K562 (cell line): ENCODE results near the gene DCTN2. TPM values are rescaled to one million over a fixed set of nuclear protein-coding genes. Genes with fewer than 3 reads are reported as not detected.
A peak's percentile ranks its signal among the peaks of the same experiment; 100 is the strongest.

ENCODE experiments used
- BRD4 ChIP-seq: fragments of 200-600 bp; sonication (generic); IDR thresholded peaks from 2 replicates; pipeline ENCODE4 v1.6.1; 2017; ENCODE audit warnings: inconsistent platforms
- CHCHD3 ChIP-seq: fragments of 250-450 bp; sonication (Bioruptor Pico); IDR thresholded peaks from 2 replicates; pipeline ENCODE4 v2.1.2; 2022; ENCODE audit warnings: mild to moderate bottlenecking
- HEY1 ChIP-seq: fragments of 250-450 bp; sonication (Bioruptor Pico); IDR thresholded peaks from 2 replicates; pipeline ENCODE4 v1.5.0; 2020; ENCODE audit warnings: mild to moderate bottlenecking, moderate library complexity, borderline replicate concordance
- HLTF ChIP-seq: fragments of 450-650 bp; IDR thresholded peaks from 2 replicates; pipeline ENCODE4 v1.6.1; 2016
- MED1 ChIP-seq: sonication (generic); formaldehyde crosslinking; IDR thresholded peaks from 2 replicates; pipeline ENCODE4 v1.8.1; 2023; ENCODE audit warnings: missing genetic modification reagents, borderline replicate concordance
- MNT ChIP-seq, 2 experiments: fragments of 450-650 bp; conservative IDR thresholded peaks; 2 replicates each; pipeline ENCODE4 v1.6.1; 2017; ENCODE audit warnings: mild to moderate bottlenecking in 2 of 2, moderate library complexity in 2 of 2
- MYC ChIP-seq, 2 experiments: fragments of 250-450 bp in 1 of 2; sonication (Bioruptor Pico) in 1 of 2; IDR thresholded peaks; 2 replicates each; pipeline versions ENCODE4 v1.5.1 to v1.6.1; 2012 to 2021; ENCODE audit warnings: low read depth in 2 of 2, borderline replicate concordance in 1 of 2, improper control_type of control experiment in 1 of 2, low read length in 1 of 2, mild to moderate bottlenecking in 1 of 2, moderate library complexity in 1 of 2
- RFX1 ChIP-seq: fragments of 450-650 bp; IDR thresholded peaks from 2 replicates; pipeline ENCODE4 v1.6.1; 2016; ENCODE audit warnings: mild to moderate bottlenecking, moderate library complexity
- RNF219 ChIP-seq: fragments of 250-450 bp; sonication (Bioruptor Pico); IDR thresholded peaks from 2 replicates; pipeline ENCODE4 v1.5.0; 2022; ENCODE audit warnings: mild to moderate bottlenecking
- SOX6 ChIP-seq: fragments of 450-650 bp; IDR thresholded peaks from 2 replicates; pipeline ENCODE4 v1.6.1; 2014; ENCODE audit warnings: mild to moderate bottlenecking
- TBL1XR1 ChIP-seq, 2 experiments: IDR thresholded peaks; 2 replicates each; pipeline ENCODE4 v1.6.1; 2012; ENCODE audit warnings: improper control_type of control experiment in 2 of 2, low read length in 2 of 2, mild to moderate bottlenecking in 1 of 2
- VEZF1 ChIP-seq: fragments of 200-800 bp; sonication (Bioruptor generic); IDR thresholded peaks from 2 replicates; pipeline ENCODE4 v1.6.1; 2017; ENCODE audit warnings: missing genetic modification characterization, missing compliant biosample characterization
- ZBTB17 ChIP-seq: fragments of 450-650 bp; formaldehyde crosslinking; IDR thresholded peaks from 2 replicates; pipeline ENCODE4 v1.4.0; 2020; ENCODE audit warnings: mild to moderate bottlenecking
- ZBTB26 ChIP-seq: fragments of 450-650 bp; formaldehyde crosslinking; IDR thresholded peaks from 2 replicates; pipeline ENCODE4 v1.4.0; 2022; ENCODE audit warnings: missing genetic modification characterization
- ZC3H4 ChIP-seq: sonication (generic); formaldehyde crosslinking; IDR thresholded peaks from 2 replicates; pipeline ENCODE4 v1.9.0; 2021; ENCODE audit warnings: missing genetic modification reagents, borderline replicate concordance
- polyA plus RNA-seq, 8 experiments: library from polyadenylated mRNA; depleted of rRNA in 4 of 8; stranded (reverse) in 5 of 8; unstranded in 3 of 8; fragments of >200 nt; fragmentation: Nextera tagmentation in 2 of 8; fragmentation: Illumina TruSeq in 1 of 8; extraction: Ambion mirVana in 2 of 8; extraction: Trizol in 1 of 8; gene quantifications; 2 replicates each; pipeline versions ENCODE4 v1.2.1 to v1.2.3, GENCODE V29; 2011 to 2014; ENCODE audit warnings: inconsistent platforms in 1 of 8, missing spikeins in 1 of 8
- total RNA-seq, 7 experiments: library from RNA; depleted of rRNA in 6 of 7; stranded (reverse); fragments of >200 nt in 6 of 7; fragmentation: Illumina TruSeq in 2 of 7; extraction: Trizol in 2 of 7; gene quantifications; 2 replicates each; pipeline versions ENCODE4 v1.2.1 to v1.2.3, GENCODE V29; 2011 to 2021; ENCODE audit warnings: low replicate concordance in 1 of 7
- TF ChIP-seq, protein P1 (sequence below): sonication (generic); formaldehyde crosslinking; IDR thresholded peaks from 2 replicates; pipeline ENCODE4 v1.8.1; 2023; ENCODE audit warnings: mild to moderate bottlenecking, missing genetic modification reagents
- TF ChIP-seq, protein P2 (sequence below): IDR thresholded peaks from 2 replicates; pipeline ENCODE4 v1.6.1; 2011; ENCODE audit not compliant: insufficient read length; ENCODE audit errors: extremely low read depth

The DCTN2 gene
- total and polyA plus RNA-seq, 9 of the 15 experiments (the other 6 are each of a cell fraction or from before 2014, with no cell fraction given), result 43.6 to 270 (median 125) TPM

DNA sequence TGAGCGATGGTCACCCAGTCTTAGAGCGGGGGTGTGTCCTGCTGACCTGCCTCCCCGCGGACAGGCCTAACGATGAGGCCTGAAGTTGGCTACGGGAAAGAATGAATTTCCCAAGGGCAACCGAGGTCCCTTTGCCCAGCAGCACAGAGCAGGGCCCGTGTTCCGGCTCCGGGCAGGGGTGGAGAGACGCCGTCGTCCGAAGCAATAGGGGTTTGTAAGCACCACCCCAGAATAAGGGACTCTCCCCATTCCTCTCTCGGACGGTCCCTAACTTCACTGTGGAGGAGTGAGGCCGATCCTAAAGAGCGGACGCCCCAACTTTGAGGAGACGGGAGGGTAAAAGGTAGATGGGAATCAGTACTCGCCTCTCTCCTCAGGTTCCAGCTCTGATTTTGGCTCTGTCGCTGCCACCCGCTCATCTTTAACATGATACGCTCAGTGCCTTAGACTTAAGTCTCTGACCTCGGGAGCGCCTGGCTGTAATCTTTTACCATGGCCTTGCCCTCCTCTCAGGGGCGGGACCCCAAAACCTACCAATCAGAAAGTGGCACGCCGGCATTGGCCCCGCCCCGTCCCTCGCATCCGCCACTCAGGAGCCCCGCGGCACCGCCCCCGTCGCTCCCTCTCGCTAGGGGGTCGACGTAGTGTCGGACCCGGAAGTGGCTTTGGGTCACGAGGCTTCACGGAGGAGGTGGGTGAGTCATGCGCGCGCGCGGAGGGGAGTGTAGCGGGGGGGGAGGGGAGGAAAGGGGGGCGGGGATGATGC, 26.8 kb downstream of the DCTN2 start, which contains the start of gene DDIT3 (continued):
- peak; percentile 84 to 91 for TF ChIP-seq MNT (conservative IDR thresholded peaks at IDR 0.05)
- TF ChIP-seq, protein P1, sequence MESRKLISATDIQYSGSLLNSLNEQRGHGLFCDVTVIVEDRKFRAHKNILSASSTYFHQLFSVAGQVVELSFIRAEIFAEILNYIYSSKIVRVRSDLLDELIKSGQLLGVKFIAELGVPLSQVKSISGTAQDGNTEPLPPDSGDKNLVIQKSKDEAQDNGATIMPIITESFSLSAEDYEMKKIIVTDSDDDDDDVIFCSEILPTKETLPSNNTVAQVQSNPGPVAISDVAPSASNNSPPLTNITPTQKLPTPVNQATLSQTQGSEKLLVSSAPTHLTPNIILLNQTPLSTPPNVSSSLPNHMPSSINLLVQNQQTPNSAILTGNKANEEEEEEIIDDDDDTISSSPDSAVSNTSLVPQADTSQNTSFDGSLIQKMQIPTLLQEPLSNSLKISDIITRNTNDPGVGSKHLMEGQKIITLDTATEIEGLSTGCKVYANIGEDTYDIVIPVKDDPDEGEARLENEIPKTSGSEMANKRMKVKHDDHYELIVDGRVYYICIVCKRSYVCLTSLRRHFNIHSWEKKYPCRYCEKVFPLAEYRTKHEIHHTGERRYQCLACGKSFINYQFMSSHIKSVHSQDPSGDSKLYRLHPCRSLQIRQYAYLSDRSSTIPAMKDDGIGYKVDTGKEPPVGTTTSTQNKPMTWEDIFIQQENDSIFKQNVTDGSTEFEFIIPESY (CRISPR knock-in tag), result no peak
- TF ChIP-seq, protein P2, sequence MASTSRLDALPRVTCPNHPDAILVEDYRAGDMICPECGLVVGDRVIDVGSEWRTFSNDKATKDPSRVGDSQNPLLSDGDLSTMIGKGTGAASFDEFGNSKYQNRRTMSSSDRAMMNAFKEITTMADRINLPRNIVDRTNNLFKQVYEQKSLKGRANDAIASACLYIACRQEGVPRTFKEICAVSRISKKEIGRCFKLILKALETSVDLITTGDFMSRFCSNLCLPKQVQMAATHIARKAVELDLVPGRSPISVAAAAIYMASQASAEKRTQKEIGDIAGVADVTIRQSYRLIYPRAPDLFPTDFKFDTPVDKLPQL, result peak; percentile 54
- peak; percentile 33; the same call in 1 of the 2 replicates for TF ChIP-seq ZBTB26 (CRISPR knock-in tag)
- TF ChIP-seq RNF219 (CRISPR knock-in tag), result 0 out of 2 replicates have a peak, but pooled peaks have one; percentile 34
- TF ChIP-seq HLTF, result peak; percentile 75; the same call in 1 of the 2 replicates
- peak; percentile 94 for TF ChIP-seq MYC (IDR thresholded peaks at IDR 0.05; ENCODE audit: low read depth, low read length)
- peak; percentile 43; the same call in 1 of the 2 replicates for TF ChIP-seq MYC (CRISPR knock-in tag; IDR thresholded peaks at IDR 0.05; ENCODE audit: borderline replicate concordance, low read depth)
- peak; percentile 100 for TF ChIP-seq ZC3H4 (CRISPR knock-in tag)
- TF ChIP-seq CHCHD3, result 0 out of 2 replicates have a peak, but pooled peaks have one; percentile 24
- peak; percentile 47 for TF ChIP-seq SOX6
- TF ChIP-seq ZBTB17 (CRISPR knock-in tag), result peak; percentile 79
- peak; percentile 13 to 19; a peak in 2 of 4 replicates for TF ChIP-seq TBL1XR1 (IDR thresholded peaks at IDR 0.05; ENCODE audit: low read length in 2 of 2)
- 0 out of 2 replicates have a peak, but pooled peaks have one; percentile 84 for TF ChIP-seq HEY1 (CRISPR knock-in tag)
- TF ChIP-seq MED1 (CRISPR knock-in tag), result peak; percentile 90; the same call in 1 of the 2 replicates
- peak; percentile 57; the same call in 1 of the 2 replicates for TF ChIP-seq BRD4
- no peak for TF ChIP-seq RFX1
- peak; percentile 100 for TF ChIP-seq VEZF1 (CRISPR knock-in tag)
